Measurements from ENCODE around the gene VASP.

Gene VASP

DNA sequence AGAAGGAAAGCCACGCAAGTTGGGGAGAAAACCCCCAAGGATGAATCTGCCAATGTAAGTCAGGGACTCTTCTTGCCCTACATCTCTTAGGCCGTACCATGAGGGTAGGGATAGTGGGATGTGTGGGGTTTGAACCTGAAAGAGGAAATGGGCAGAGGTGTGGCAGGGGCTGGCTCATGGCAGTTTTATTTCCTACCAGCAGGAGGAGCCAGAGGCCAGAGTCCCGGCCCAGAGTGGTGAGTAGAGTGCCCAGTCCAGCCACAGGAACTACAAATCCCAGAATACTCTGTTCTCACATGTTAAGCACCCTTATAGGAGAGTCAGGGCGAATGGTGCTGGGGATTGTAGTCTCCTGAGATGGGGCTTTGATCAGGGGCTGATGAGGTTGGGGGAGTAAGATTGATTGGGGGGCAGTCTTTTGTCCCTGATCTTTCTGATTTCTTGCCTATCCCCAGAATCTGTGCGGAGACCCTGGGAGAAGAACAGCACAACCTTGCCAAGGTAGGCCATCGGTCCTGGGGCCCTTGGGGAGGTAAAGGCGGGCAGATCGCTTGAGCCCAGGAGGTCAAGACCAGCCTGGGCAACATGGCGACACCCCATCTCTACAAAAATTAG lies 16.5 kb downstream of the VASP start:
- no peaks in the 10 kb centered on the region for H3K9me3 ChIP-seq (ENCODE audit: control insufficient read depth in 5 of 5, low read length in 5 of 5)
- H3K4me3 ChIP-seq (ENCODE audit: low read depth in 1 of 5, low read length in 5 of 5), result no peak overlapping the region
- H3K36me3 ChIP-seq (ENCODE audit: control insufficient read depth in 5 of 5, insufficient read depth in 5 of 5, low read length in 5 of 5), result peaks cover 0 to 66% (median 50%) of the 10 kb centered on the region in 5 donors
- H3K4me1 ChIP-seq (ENCODE audit: control insufficient read depth in 5 of 5, insufficient read depth in 5 of 5, low read length in 5 of 5), result peaks cover 0 to 25% (median 16%) of the 10 kb centered on the region in 5 donors
- H3K27ac ChIP-seq (ENCODE audit: low read depth, low read length), result no peak overlapping the region
- no peak overlapping the region for H3K9ac ChIP-seq (ENCODE audit: low read length in 5 of 5)
- H3K27me3 ChIP-seq (ENCODE audit: control insufficient read depth in 5 of 5, insufficient read depth in 4 of 5, low read length in 5 of 5), result peaks cover 0 to 6% (median 0%) of the 10 kb centered on the region in 5 donors

DNA sequence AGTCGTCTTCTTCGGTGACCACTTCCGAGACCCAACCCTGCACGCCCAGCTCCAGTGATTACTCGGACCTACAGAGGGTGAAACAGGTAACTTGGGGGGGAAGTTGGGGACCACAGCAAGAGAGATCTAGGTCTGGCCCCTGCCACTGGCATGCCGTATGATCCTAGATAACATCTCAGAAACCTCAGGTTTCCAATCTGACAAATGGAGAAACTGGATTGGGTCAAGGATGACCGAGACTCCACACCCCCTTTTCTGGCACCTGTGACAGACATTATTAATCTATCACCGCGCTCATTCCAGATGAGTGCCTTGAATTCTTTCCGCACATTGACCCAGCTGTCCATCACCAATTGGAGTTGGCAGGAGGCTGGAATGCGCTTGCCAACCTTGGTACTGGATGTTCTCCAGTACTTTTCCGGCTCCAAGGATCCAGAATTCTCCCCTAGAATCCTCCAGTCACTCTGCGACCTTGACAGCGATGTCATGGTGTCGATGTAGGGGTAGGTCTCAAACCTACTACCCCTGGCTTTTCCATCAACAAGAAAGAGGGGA lies 17.4 kb downstream of the VASP start:
- Histone ChIP-seq H3K9me3 (ENCODE audit: control insufficient read depth in 5 of 5, low read length in 5 of 5) (no peaks in the 10 kb centered on the region), H3K4me3 (ENCODE audit: low read depth in 1 of 5, low read length in 5 of 5) (no peak overlapping the region), H3K36me3 (ENCODE audit: control insufficient read depth in 5 of 5, insufficient read depth in 5 of 5, low read length in 5 of 5) (peaks cover 0 to 62% (median 49%) of the 10 kb centered on the region in 5 donors), H3K27me3 (ENCODE audit: control insufficient read depth in 5 of 5, insufficient read depth in 4 of 5, low read length in 5 of 5) (peaks cover 0 to 14% (median 8%) of the 10 kb centered on the region in 5 donors), H3K9ac (ENCODE audit: low read length in 5 of 5) (no peak overlapping the region), H3K27ac (ENCODE audit: low read depth, low read length) (no peak overlapping the region), H3K4me1 (ENCODE audit: control insufficient read depth in 5 of 5, insufficient read depth in 5 of 5, low read length in 5 of 5) (peaks cover 0 to 33% (median 23%) of the 10 kb centered on the region in 5 donors)

DNA sequence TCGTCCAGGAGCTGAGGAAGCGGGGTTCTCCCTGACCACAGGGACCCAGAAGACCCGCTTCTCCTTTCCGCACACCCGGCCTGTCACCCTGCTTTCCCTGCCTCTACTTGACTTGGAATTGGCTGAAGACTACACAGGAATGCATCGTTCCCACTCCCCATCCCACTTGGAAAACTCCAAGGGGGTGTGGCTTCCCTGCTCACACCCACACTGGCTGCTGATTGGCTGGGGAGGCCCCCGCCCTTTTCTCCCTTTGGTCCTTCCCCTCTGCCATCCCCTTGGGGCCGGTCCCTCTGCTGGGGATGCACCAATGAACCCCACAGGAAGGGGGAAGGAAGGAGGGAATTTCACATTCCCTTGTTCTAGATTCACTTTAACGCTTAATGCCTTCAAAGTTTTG lies 18.9 kb downstream of the VASP start:
- Histone ChIP-seq H3K36me3 (ENCODE audit: control insufficient read depth in 5 of 5, insufficient read depth in 5 of 5, low read length in 5 of 5) (peaks cover 0 to 50% (median 37%) of the 10 kb centered on the region in 5 donors), H3K9me3 (ENCODE audit: control insufficient read depth in 5 of 5, low read length in 5 of 5) (peaks cover 0 to 2% (median under 1%) of the 10 kb centered on the region in 5 donors), H3K9ac (ENCODE audit: low read length in 5 of 5) (no peak overlapping the region), H3K27me3 (ENCODE audit: control insufficient read depth in 5 of 5, insufficient read depth in 4 of 5, low read length in 5 of 5) (peaks cover 0 to 15% (median 9%) of the 10 kb centered on the region in 5 donors), H3K27ac (ENCODE audit: low read depth, low read length) (no peak overlapping the region), H3K4me3 (ENCODE audit: low read depth in 1 of 5, low read length in 5 of 5) (no peak overlapping the region), H3K4me1 (ENCODE audit: control insufficient read depth in 5 of 5, insufficient read depth in 5 of 5, low read length in 5 of 5) (peaks cover 0 to 30% (median 23%) of the 10 kb centered on the region in 5 donors)

DNA sequence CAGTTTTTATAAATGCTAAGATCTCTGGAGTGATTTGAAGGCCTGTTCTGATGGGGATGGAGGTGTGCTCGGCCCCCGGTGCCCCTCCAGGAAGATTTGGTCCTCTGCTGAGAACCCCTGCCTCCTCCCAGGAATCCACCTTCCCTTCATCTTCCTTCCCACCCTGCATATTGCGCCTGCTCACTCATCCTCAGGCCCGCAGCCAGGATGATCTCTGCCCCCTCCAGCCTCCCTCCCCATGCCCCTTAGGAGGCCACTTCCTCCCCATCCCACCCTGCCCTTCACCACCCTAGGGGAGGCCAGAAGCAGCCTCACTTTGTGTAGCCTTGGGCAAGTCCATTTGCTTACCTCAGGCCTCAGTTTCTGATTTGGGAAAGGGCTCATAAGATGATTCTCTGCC lies 19.7 kb downstream of the VASP start:
- peaks cover 0 to 41% (median 30%) of the 10 kb centered on the region in 5 donors for H3K36me3 ChIP-seq (ENCODE audit: control insufficient read depth in 5 of 5, insufficient read depth in 5 of 5, low read length in 5 of 5)
- peaks cover 0 to 15% (median 9%) of the 10 kb centered on the region in 5 donors for H3K27me3 ChIP-seq (ENCODE audit: control insufficient read depth in 5 of 5, insufficient read depth in 4 of 5, low read length in 5 of 5)
- no peak overlapping the region for H3K9ac ChIP-seq (ENCODE audit: low read length in 5 of 5)
- H3K9me3 ChIP-seq (ENCODE audit: control insufficient read depth in 5 of 5, low read length in 5 of 5), result peaks cover 0 to 7% (median 5%) of the 10 kb centered on the region in 5 donors
- peaks cover 0 to 29% (median 23%) of the 10 kb centered on the region in 5 donors for H3K4me1 ChIP-seq (ENCODE audit: control insufficient read depth in 5 of 5, insufficient read depth in 5 of 5, low read length in 5 of 5)
- H3K4me3 ChIP-seq (ENCODE audit: low read depth in 1 of 5, low read length in 5 of 5), result no peak overlapping the region
- no peak overlapping the region for H3K27ac ChIP-seq (ENCODE audit: low read depth, low read length)

DNA sequence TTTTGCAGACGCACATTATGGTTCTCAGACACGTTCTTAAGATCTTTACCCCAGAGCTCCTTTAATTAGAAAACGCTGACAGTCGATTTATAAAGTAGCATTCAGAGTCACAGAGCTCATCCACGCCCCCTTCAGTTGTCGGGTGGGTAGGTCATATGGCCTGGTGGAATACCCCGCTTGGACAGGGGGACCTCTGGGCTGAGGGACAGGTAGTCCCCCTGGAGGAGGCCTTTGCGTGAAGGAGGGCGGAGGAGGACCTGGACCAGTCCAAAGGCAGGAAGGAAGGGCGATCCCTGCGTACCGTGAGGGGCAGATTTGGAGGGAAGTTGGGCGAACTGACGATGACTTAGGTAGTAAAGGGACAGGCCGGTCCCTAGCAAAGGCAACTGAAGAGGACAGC lies 20.5 kb downstream of the VASP start:
- H3K4me3 ChIP-seq (ENCODE audit: low read depth in 1 of 5, low read length in 5 of 5), result no peak overlapping the region
- peaks cover 0 to 15% (median 9%) of the 10 kb centered on the region in 5 donors for H3K27me3 ChIP-seq (ENCODE audit: control insufficient read depth in 5 of 5, insufficient read depth in 4 of 5, low read length in 5 of 5)
- H3K4me1 ChIP-seq (ENCODE audit: control insufficient read depth in 5 of 5, insufficient read depth in 5 of 5, low read length in 5 of 5), result peaks cover 0 to 29% (median 23%) of the 10 kb centered on the region in 5 donors
- peaks cover 0 to 35% (median 25%) of the 10 kb centered on the region in 5 donors for H3K36me3 ChIP-seq (ENCODE audit: control insufficient read depth in 5 of 5, insufficient read depth in 5 of 5, low read length in 5 of 5)
- peaks cover 0 to 7% (median 5%) of the 10 kb centered on the region in 5 donors for H3K9me3 ChIP-seq (ENCODE audit: control insufficient read depth in 5 of 5, low read length in 5 of 5)
- no peak overlapping the region for H3K27ac ChIP-seq (ENCODE audit: low read depth, low read length)
- H3K9ac ChIP-seq (ENCODE audit: low read length in 5 of 5), result no peak overlapping the region

DNA sequence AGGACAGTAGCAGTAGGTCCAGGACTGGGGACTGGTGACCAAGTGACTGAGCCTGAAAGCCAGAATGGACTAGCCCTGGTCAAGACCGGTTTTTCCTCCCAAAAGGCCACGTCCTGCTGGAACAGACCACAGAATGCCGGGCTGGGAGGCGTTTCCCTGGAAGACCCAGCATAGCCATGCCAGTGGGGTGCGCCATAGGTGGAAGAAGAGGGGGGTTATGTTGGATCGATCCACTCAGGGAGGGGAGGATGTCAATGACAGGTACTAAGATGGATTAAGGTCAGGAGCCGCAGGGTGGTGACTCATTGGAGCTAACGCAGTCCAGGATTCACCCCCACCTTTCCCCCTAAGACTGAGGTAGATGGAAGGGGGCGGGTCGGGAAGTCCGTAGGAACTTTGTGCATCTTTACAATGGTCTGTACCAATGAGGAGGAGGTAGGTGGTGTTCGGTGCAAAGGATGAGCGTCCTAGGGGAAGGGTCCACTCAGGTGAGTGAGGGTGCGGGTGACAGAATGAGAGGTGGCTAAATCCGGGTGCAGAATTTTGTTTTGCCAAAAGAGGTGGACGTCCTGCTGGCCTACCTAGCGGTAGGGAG lies 21.0 kb downstream of the VASP start:
- Histone ChIP-seq H3K9me3 (ENCODE audit: control insufficient read depth in 5 of 5, low read length in 5 of 5) (peaks cover 0 to 7% (median 5%) of the 10 kb centered on the region in 5 donors), H3K4me1 (ENCODE audit: control insufficient read depth in 5 of 5, insufficient read depth in 5 of 5, low read length in 5 of 5) (peaks cover 0 to 29% (median 23%) of the 10 kb centered on the region in 5 donors), H3K36me3 (ENCODE audit: control insufficient read depth in 5 of 5, insufficient read depth in 5 of 5, low read length in 5 of 5) (peaks cover 0 to 33% (median 22%) of the 10 kb centered on the region in 5 donors), H3K4me3 (ENCODE audit: low read depth in 1 of 5, low read length in 5 of 5) (no peak overlapping the region), H3K27me3 (ENCODE audit: control insufficient read depth in 5 of 5, insufficient read depth in 4 of 5, low read length in 5 of 5) (peaks cover 0 to 15% (median 9%) of the 10 kb centered on the region in 5 donors), H3K27ac (ENCODE audit: low read depth, low read length) (no peak overlapping the region), H3K9ac (ENCODE audit: low read length in 5 of 5) (no peak overlapping the region)

DNA sequence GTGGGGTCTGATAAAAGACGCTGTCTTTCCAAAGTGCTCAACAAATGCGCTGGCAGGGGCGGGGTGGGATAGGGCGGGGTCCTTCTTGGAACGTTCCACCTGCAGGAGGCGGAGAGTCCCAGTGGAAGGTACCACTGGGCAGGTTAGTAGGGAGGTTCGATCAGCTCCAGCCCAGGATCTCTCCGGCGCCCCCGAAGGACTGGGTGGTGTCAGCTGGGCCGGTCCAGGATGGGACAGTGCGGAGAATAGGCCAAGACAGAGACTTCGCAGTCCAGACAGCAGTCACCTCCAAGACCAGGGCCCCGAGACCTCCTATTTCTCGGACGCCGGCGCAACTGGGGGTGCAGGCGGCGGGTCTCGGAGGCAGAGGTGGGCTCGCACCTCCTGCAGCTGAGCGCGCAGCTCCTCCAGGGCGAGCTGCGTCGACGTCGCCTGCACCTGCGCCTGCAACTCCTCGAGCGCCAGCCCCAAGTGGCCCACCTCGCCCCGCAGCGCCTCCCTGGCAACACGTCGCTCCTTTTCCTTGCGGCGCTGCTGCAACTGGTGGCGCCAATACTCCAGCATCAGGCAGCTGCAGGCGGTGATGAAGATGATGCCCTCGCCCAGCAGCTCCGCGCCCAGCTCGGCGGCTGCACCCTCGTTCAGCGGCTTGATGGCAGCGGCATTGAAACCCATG lies 21.6 kb downstream of the VASP start:
- Histone ChIP-seq H3K9ac (ENCODE audit: low read length in 5 of 5) (no peak overlapping the region), H3K27ac (ENCODE audit: low read depth, low read length) (no peak overlapping the region), H3K27me3 (ENCODE audit: control insufficient read depth in 5 of 5, insufficient read depth in 4 of 5, low read length in 5 of 5) (peaks cover 0 to 15% (median 9%) of the 10 kb centered on the region in 5 donors), H3K4me3 (ENCODE audit: low read depth in 1 of 5, low read length in 5 of 5) (no peak overlapping the region), H3K4me1 (ENCODE audit: control insufficient read depth in 5 of 5, insufficient read depth in 5 of 5, low read length in 5 of 5) (peaks cover 0 to 29% (median 23%) of the 10 kb centered on the region in 5 donors), H3K9me3 (ENCODE audit: control insufficient read depth in 5 of 5, low read length in 5 of 5) (peaks cover 0 to 7% (median 5%) of the 10 kb centered on the region in 5 donors), H3K36me3 (ENCODE audit: control insufficient read depth in 5 of 5, insufficient read depth in 5 of 5, low read length in 5 of 5) (peaks cover 0 to 29% (median 22%) of the 10 kb centered on the region in 5 donors)

DNA sequence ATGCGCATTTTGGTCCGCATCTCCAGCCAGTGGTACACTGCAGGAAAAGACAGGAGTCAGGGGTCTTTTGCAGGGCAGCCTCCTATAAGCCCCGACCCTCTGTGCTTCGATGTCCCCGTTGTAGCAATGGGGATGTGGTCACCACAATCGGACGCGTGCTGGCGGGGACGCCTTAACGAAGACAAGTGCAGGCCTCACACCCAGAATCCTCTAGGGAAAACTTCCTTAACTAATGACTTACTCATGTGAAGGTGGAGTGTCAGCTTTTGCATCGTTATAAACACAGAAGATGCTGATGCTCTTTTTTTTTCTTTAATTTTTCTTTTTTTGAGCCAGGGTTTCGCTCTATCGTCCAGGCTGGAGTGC lies 22.1 kb downstream of the VASP start:
- H3K9ac ChIP-seq (ENCODE audit: low read length in 5 of 5), result no peak overlapping the region
- H3K36me3 ChIP-seq (ENCODE audit: control insufficient read depth in 5 of 5, insufficient read depth in 5 of 5, low read length in 5 of 5), result peaks cover 0 to 24% (median 20%) of the 10 kb centered on the region in 5 donors
- peaks cover 0 to 15% (median 9%) of the 10 kb centered on the region in 5 donors for H3K27me3 ChIP-seq (ENCODE audit: control insufficient read depth in 5 of 5, insufficient read depth in 4 of 5, low read length in 5 of 5)
- H3K9me3 ChIP-seq (ENCODE audit: control insufficient read depth in 5 of 5, low read length in 5 of 5), result peaks cover 0 to 7% (median 5%) of the 10 kb centered on the region in 5 donors
- no peak overlapping the region for H3K4me3 ChIP-seq (ENCODE audit: low read depth in 1 of 5, low read length in 5 of 5)
- H3K27ac ChIP-seq (ENCODE audit: low read depth, low read length), result no peak overlapping the region
- H3K4me1 ChIP-seq (ENCODE audit: control insufficient read depth in 5 of 5, insufficient read depth in 5 of 5, low read length in 5 of 5), result peaks cover 0 to 29% (median 23%) of the 10 kb centered on the region in 5 donors

DNA sequence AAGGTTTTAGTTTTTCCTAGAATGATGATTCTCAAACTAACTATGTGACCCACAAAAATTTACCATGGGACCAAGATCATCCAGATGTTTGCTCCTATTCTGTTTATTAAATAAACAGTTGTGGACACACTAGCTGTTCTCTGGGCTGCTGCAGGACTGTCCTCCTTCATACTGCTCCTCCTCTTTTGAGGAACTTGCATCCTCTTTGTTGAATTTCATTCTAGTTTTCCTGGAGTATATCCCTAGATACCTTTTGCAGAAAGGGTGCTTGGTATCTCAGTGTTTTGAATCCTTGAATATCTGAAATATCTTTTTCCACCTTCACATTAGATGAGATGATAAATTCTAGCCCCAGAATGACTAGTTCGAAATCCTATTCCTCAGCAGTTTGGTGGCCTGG lies 24.1 kb downstream of the VASP start:
- Histone ChIP-seq H3K4me3 (ENCODE audit: low read depth in 1 of 5, low read length in 5 of 5) (no peak overlapping the region), H3K36me3 (ENCODE audit: control insufficient read depth in 5 of 5, insufficient read depth in 5 of 5, low read length in 5 of 5) (peaks cover 0 to 8% (median 4%) of the 10 kb centered on the region in 5 donors), H3K27me3 (ENCODE audit: control insufficient read depth in 5 of 5, insufficient read depth in 4 of 5, low read length in 5 of 5) (peaks cover 0 to 15% (median 9%) of the 10 kb centered on the region in 5 donors), H3K9ac (ENCODE audit: low read length in 5 of 5) (no peak overlapping the region), H3K27ac (ENCODE audit: low read depth, low read length) (no peak overlapping the region), H3K4me1 (ENCODE audit: control insufficient read depth in 5 of 5, insufficient read depth in 5 of 5, low read length in 5 of 5) (peaks cover 0 to 21% (median 13%) of the 10 kb centered on the region in 5 donors), H3K9me3 (ENCODE audit: control insufficient read depth in 5 of 5, low read length in 5 of 5) (peaks cover 0 to 7% (median 5%) of the 10 kb centered on the region in 5 donors)

Measured in subcutaneous abdominal adipose tissue (tissue), 5 donors.